Endothelial cell of umbilical vein (primary cell): ENCODE measurements around the gene MOCOS. TPM values are rescaled to one million over a fixed set of nuclear protein-coding genes. Genes with fewer than 3 reads are reported as not detected.

ENCODE experiments used
- BruUV-seq: library from RNA; stranded (reverse); fragments of 400-500 nt; replicated peaks from 2 replicates; lab custom pipeline; 2021; lab: Mats Ljungman, UMichigan
- CTCF ChIA-PET: fragments of 300-600, 350-600 bp; sonication (Branson Sonifier 250); formaldehyde crosslinking; loops from one replicate; lab custom pipeline; 2021; ENCODE audit warnings: antibody characterized with exemption, inconsistent platforms; lab: Charles Lee
- POLR2A ChIA-PET: fragments of 300-600, 350-600 bp; sonication (Branson Sonifier 250); formaldehyde crosslinking; loops from one replicate; lab custom pipeline; 2021; ENCODE audit warnings: antibody characterized with exemption, inconsistent platforms; lab: Charles Lee
- DNase-seq: peaks from one replicate; pipeline ENCODE4 v3.0.0-alpha.2; 2011; ENCODE audit warnings: low read depth, low spot score
- FAIRE-seq: peaks from 2 replicates; lab custom pipeline; 2011; peaks lifted over from hg19 to GRCh38; lab: Jason Lieb, UNC
- H2AFZ ChIP-seq: 2 replicates; pipeline ENCODE4 v1.6.0; 2012; ENCODE audit warnings: low read depth, low read length, control low read depth, inconsistent platforms
- H3K27ac ChIP-seq: 2 replicates; pipeline ENCODE4 v1.5.1; 2011; ENCODE audit warnings: low read depth, mild to moderate bottlenecking, control low read depth, low read length, moderate library complexity; ENCODE audit not compliant: insufficient read depth
- H3K27me3 ChIP-seq, 2 experiments: 2 replicates each; pipeline versions ENCODE4 v1.6.0 to v1.6.1; 2011; ENCODE audit warnings: low read length in 2 of 2, mixed read lengths in 1 of 2; ENCODE audit not compliant: control insufficient read depth in 2 of 2, insufficient read depth in 2 of 2
- H3K36me3 ChIP-seq, 2 experiments: 2 replicates in 1 of 2; 3 replicates in 1 of 2; pipeline ENCODE4 v1.5.1; 2011; ENCODE audit warnings: low read length in 2 of 2, mild to moderate bottlenecking in 1 of 2, moderate library complexity in 1 of 2; ENCODE audit not compliant: control insufficient read depth in 2 of 2, insufficient read depth in 2 of 2; ENCODE audit errors: extremely low read depth in 1 of 2
- H3K4me1 ChIP-seq: 3 replicates; pipeline ENCODE4 v1.5.1; 2011; ENCODE audit warnings: mild to moderate bottlenecking, low read length; ENCODE audit not compliant: control insufficient read depth, insufficient read depth; ENCODE audit errors: extremely low read depth
- H3K4me2 ChIP-seq: 2 replicates; pipeline ENCODE4 v1.6.1; 2011; ENCODE audit warnings: low read length, control low read depth, mixed read lengths; ENCODE audit not compliant: insufficient read depth
- H3K4me3 ChIP-seq, 3 experiments: fragments of 200-600 bp in 1 of 3; sonication (generic), shearing (Covaris generic) in 1 of 3; replicated peaks in 1 of 3; 2 replicates each; pipeline ENCODE4 v1.5.1; 2011 to 2016; ENCODE audit warnings: control low read depth in 3 of 3, low read length in 3 of 3, mild to moderate bottlenecking in 2 of 3, inconsistent platforms in 1 of 3, low read depth in 1 of 3, moderate library complexity in 1 of 3; ENCODE audit not compliant: insufficient read depth in 1 of 3
- H3K79me2 ChIP-seq: 2 replicates; pipeline ENCODE4 v1.6.0; 2012; ENCODE audit warnings: low read length, inconsistent platforms; ENCODE audit not compliant: control insufficient read depth, insufficient read depth
- H3K9ac ChIP-seq: replicated peaks from 2 replicates; pipeline ENCODE3; 2011; ENCODE audit warnings: low read length, control low read depth; ENCODE audit not compliant: insufficient read depth; ENCODE audit errors: extremely low read depth
- H3K9me1 ChIP-seq: replicated peaks from 3 replicates; pipeline ENCODE4 v1.6.0; 2011; ENCODE audit warnings: mild to moderate bottlenecking, low read length; ENCODE audit not compliant: control insufficient read depth, insufficient read depth; ENCODE audit errors: extremely low read depth
- H3K9me3 ChIP-seq: replicated peaks from 2 replicates; pipeline ENCODE4 v1.5.1; 2012; ENCODE audit warnings: low read length, inconsistent platforms; ENCODE audit not compliant: control insufficient read depth, insufficient read depth
- H4K20me1 ChIP-seq: replicated peaks from 2 replicates; pipeline ENCODE3; 2011; ENCODE audit warnings: mild to moderate bottlenecking, low read length; ENCODE audit not compliant: control insufficient read depth, insufficient read depth; ENCODE audit errors: extremely low read depth
- CTCF ChIP-seq, 2 donors: IDR thresholded peaks; 1 replicate in 1 of 2; 2 replicates in 1 of 2; pipeline ENCODE4 v1.5.1; 2011; ENCODE audit warnings: low read length in 2 of 2, mild to moderate bottlenecking in 2 of 2, moderate library complexity in 2 of 2, control low read depth in 1 of 2, inconsistent platforms in 1 of 2, low read depth in 1 of 2; ENCODE audit not compliant: insufficient read depth in 1 of 2; ENCODE audit errors: extremely low read depth in 1 of 2
- EZH2 ChIP-seq: IDR thresholded peaks from 2 replicates; pipeline ENCODE4 v1.6.1; 2012; ENCODE audit warnings: borderline replicate concordance, low read depth, mild to moderate bottlenecking, moderate library complexity, low read length, inconsistent platforms; ENCODE audit not compliant: severe bottlenecking
- FOS ChIP-seq: IDR thresholded peaks from 2 replicates; pipeline ENCODE4 v1.6.1; 2011; ENCODE audit warnings: mild to moderate bottlenecking, low read length, moderate library complexity, borderline replicate concordance; ENCODE audit not compliant: insufficient read depth
- GATA2 ChIP-seq: IDR thresholded peaks from 2 replicates; pipeline ENCODE4 v1.7.0; 2011; ENCODE audit warnings: low read depth, mild to moderate bottlenecking, moderate library complexity, mixed read lengths, low read length; ENCODE audit not compliant: insufficient read length, insufficient read depth
- JUN ChIP-seq: IDR thresholded peaks from 2 replicates; pipeline ENCODE4 v1.6.1; 2011; ENCODE audit warnings: borderline replicate concordance, low read depth; ENCODE audit not compliant: insufficient read length, insufficient read depth
- MAX ChIP-seq: IDR thresholded peaks from 2 replicates; pipeline ENCODE4 v1.6.1; 2011; ENCODE audit not compliant: insufficient read depth, insufficient read length
- MYC ChIP-seq: IDR thresholded peaks from one replicate; pipeline ENCODE4 v1.6.1; 2011; ENCODE audit warnings: mild to moderate bottlenecking, low read depth, low read length
- POLR2A ChIP-seq: IDR thresholded peaks from 2 replicates; pipeline ENCODE4 v1.6.1; 2012; ENCODE audit warnings: low read depth, mild to moderate bottlenecking, control low read depth, low read length
- POLR2AphosphoS5 ChIP-seq: IDR thresholded peaks from 2 replicates; pipeline ENCODE4 v1.6.1; 2012; ENCODE audit warnings: low read depth, mild to moderate bottlenecking, control low read depth, low read length, moderate library complexity; ENCODE audit not compliant: insufficient read depth
- dilution Hi-C: fragments of 300-500 bp; cut with MboI; formaldehyde crosslinking; loops from one replicate; pipeline ENCODE4 v1.15.0; 2019; ENCODE audit warnings: low sequenced_read_pairs; ENCODE audit not compliant: extremely low pct_ligation_motif_present
- intact Hi-C: fragments of 100-400 bp; cut with micrococcal nuclease; formaldehyde crosslinking; loops from one replicate; pipeline ENCODE4 v1.10.0; 2022
- polyA plus RNA-seq, 4 experiments: library from polyadenylated mRNA; depleted of rRNA in 3 of 4; stranded (reverse) in 3 of 4; unstranded in 1 of 4; fragments of >200 nt; gene quantifications; 2 replicates each; pipeline versions ENCODE4 v1.2.1 to v1.2.3, GENCODE V29; 2011 to 2012; ENCODE audit warnings: missing spikeins in 1 of 4
- total RNA-seq: library from RNA; stranded (reverse); gene quantifications from 2 replicates; pipeline ENCODE4 v1.2.3, GENCODE V29; 2021

Gene MOCOS
- total and polyA plus RNA-seq, 2 donors (not counting 3 experiments of a cell fraction or from before 2014, with no cell fraction given) = 0.18 to 0.88 TPM

DNA sequence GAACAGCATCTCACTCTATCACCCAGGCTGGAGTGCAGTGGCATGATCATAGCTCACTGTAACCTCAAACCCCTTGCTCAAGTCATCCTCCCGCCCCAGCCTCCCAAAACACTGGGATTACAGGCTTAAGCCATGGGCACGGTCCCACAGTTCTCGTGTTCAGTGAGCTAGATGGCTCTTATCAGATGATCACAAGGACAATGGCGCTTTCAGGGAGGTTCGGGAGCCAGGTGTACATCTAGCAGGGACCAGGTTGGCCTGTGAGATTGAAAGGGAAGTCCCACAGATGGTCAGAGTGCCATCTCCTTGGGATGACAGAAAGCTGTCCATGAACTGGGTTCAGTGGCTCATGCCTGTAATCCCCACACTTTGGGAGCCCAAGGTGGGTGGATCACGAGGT lies 96.2 kb downstream of the MOCOS start:
- FAIRE-seq (no peak), DNase-seq (no peak)
- Histone ChIP-seq H3K4me1 (no peaks in the 10 kb centered on the region), H2AFZ (no peak overlapping the region), H3K9ac (no peak overlapping the region), H3K4me2 (no peak overlapping the region), H3K4me3 (no peak overlapping the region), H3K27me3 (peaks cover 11 to 30% of the 10 kb centered on the region in 2 experiments), H3K36me3 (no peaks in the 10 kb centered on the region), H3K9me3 (no peaks in the 10 kb centered on the region), H3K79me2 (no peaks in the 10 kb centered on the region), H3K9me1 (no peaks in the 10 kb centered on the region), H3K27ac (no peak overlapping the region), H4K20me1 (no peaks in the 10 kb centered on the region)
- no TSS peak for BruUV-seq
- intact Hi-C loops (loop anchor here (10.0 kb wide), 1 partner anchor 529 kb away; no protein-coding TSS in a partner anchor), dilution Hi-C loops (no loop called here)
- ChIA-PET POLR2A (no interaction called here), CTCF (interaction anchor here (0.7 to 11.3 kb wide), 14 partner anchors 11 to 903 kb away, joined by 3 to 386 read pairs (median 7); partner anchors contain the start of genes ELP2, RMP24 and SLC39A6)
- TF ChIP-seq POLR2A (no peak), FOS (no peak), CTCF (IDR thresholded peaks at IDR 0.05; ENCODE audit: extremely low read depth in 1 of 2, insufficient read depth in 1 of 2, low read depth in 1 of 2, low read length in 2 of 2) (no peak), JUN (no peak), POLR2AphosphoS5 (no peak), MAX (no peak), MYC (no peak), GATA2 (no peak), EZH2 (no peak)
